GM19372 (cell line): ENCODE data around the gene LRMDA.

Source experiments
- ATAC-seq: cut with Tn5 transposase; IDR thresholded peaks from one replicate; pipeline ENCODE4 v1.9.1; 2021; ENCODE audit warnings: mild to moderate bottlenecking, low read depth, moderate library complexity; ENCODE audit not compliant: unreplicated experiment

The LRMDA gene

DNA sequence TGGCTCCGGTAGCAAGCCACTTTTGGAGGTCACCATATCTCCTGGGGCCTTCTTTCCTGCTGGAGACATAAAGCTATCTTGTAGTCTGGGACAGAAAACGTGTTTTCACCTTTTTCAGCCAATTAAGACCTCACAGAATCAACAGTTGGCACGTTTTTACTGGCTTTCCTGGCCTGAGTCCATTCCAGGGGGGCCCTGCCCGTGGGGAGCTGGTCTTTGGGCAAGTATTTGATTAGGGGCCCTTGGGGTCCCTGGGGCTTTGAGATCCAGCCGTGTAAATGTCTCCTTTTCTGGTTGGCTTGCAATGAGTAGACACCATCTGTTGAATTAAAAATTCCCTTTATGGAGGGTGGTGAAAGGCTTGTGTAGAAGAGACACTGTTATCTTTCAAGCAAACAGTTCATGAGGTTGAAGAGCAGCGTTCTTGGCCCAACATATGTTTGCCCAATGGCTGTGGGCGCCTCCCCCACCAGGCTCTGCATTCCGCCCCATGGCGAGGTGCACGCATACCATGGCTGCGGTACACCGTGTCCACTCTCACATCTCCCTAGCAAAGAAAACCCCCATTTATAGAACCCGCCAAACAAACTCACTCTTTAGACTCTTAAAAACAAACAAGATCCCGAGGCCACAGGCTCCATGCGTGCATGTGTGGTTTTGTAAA lies 593.2 kb downstream of the LRMDA start:
- ATAC-seq: no peak

GRCh38 chr10:76025124-76025477 lies 593.7 kb downstream of the LRMDA start:
- no peak for ATAC-seq

DNA sequence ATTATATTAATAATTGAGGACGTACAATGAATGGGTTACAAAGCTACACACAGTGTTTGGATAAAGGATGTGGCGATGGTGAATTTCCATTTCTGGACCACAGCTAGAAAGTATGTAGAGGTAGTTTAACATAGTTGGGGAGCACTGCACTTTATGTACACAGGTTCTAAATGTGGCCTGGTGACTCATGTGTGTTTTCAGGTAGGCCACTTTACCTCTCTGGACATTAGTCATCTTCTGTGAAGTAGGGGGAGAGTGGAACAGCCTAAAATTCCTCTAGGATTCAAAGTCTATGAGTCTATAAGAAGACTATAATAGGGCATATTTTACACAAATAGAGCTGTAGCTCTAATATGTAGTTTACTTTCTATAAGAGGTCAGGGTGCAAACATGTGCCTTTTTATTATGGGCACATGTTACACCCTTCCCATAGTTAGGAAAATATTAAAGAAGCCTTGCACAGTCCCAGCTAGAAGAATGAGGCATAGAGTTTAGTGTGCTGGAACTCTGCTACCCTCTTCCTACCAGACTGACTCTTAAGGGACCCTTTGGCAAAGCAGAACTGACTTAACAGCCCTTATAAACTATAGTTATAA lies 594.9 kb downstream of the LRMDA start:
- no peak for ATAC-seq

GRCh38 chr10:76026905-76027304 lies 595.5 kb downstream of the LRMDA start:
- ATAC-seq: no peak

DNA sequence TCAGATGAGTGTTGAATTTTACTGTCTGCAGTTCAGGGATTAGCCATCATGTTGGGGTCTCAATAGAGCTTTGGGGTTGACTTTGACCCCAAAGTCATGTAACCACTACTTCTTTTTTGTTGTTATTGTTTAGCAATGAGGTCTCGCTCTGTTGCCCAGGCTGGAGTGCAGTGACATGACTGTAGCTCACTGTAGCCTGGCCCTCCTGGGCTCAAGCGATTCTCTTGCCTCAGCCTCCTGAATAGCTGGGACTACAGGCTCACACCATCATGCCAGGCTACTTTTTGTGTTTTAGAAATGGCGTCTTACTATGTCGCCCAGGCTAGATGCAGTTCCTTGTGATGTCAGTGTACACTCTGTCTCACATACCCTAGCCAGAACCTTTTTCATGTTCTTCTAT lies 598.4 kb downstream of the LRMDA start:
- ATAC-seq: no peak

GRCh38 chr10:76031099-76031498 lies 599.7 kb downstream of the LRMDA start:
- no peak for ATAC-seq

GRCh38 chr10:76031769-76032699 lies 600.6 kb downstream of the LRMDA start:
- ATAC-seq: no peak

DNA sequence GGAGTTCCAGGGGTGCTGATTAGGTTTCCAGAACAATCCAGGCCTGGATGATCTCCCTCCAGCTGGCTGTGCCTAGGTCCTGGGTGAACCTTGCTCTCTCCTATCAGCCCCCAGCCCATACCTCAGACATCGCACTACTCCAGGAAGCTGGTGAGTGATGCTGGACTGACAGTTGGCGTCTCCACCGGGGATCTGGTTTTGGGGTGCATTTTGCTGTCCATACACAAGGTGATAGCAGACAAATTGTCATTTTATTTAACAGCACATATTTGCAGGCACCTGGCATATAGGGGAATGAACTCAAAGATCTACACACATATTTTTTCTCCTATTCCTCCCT lies 601.2 kb downstream of the LRMDA start:
- no peak for ATAC-seq

- no peak for ATAC-seq
These were observed 602.2 kb downstream of the LRMDA start for GRCh38 chr10:76033457-76034196.

- no peak for ATAC-seq
These were observed 603.2 kb downstream of the LRMDA start for GRCh38 chr10:76034353-76035205.

- no peak for ATAC-seq
These were observed 604.0 kb downstream of the LRMDA start for GRCh38 chr10:76035206-76036110.

DNA sequence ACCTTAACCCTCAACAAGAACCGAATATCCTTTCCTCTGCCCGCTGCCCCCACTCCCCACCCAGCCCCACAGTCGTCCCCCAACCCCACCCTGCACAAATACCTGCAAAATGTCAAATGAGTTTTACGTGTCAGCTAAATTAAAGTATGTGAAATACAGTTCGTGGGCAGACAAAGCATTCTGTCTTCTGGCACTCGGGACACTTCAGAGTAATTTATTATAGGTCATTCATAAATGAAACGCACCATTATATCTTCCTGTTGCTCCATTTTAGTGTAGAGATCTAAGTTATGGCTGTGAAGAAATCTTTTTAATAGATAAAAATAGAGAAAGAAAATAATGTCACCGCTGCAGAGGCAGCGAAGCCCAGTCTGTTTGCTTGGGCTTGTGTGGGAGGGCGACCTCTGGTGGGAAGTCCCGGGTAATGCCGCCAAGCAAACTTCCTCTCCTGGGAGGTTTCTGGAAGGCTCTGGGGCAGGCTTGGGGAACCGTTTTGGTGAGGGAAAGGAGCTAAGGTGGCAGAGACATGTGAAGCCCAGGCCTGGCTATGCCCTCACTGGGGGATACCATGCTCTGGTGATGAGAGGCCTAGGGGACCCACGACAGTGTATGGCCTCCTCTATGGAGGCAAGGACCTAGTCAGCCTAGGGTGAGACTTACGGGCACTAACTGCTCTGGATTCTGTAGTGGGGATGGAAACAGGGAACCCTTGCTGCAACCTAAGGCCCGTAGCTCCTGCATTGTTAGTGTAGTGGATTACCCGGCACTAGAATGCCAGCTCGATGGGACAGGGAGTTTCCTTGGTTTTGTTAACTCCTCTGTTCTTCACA lies 604.9 kb downstream of the LRMDA start:
- peak; percentile 86 for ATAC-seq

DNA sequence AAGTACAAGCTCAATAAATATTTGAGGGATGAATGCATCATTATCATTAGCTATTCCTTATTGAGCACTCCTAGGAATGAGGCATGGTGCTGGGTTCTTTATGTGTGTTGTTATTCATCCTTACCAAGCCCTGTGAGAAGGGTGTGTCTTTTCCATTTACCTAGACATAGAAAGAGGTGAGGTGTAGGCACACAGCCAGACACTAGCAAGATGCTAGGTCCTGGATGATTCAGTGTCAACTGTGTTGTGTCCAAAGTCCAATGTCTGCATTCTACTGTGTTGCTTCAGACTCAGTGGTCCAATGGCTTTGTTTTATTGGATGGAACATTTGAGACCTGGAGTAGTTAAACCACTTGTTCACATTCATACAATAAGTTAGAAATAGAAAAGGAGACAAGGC lies 605.5 kb downstream of the LRMDA start:
- ATAC-seq: no peak

GRCh38 chr10:76037531-76038155 lies 606.2 kb downstream of the LRMDA start:
- ATAC-seq: no peak

GRCh38 chr10:76038696-76039095 lies 607.3 kb downstream of the LRMDA start:
- no peak for ATAC-seq

DNA sequence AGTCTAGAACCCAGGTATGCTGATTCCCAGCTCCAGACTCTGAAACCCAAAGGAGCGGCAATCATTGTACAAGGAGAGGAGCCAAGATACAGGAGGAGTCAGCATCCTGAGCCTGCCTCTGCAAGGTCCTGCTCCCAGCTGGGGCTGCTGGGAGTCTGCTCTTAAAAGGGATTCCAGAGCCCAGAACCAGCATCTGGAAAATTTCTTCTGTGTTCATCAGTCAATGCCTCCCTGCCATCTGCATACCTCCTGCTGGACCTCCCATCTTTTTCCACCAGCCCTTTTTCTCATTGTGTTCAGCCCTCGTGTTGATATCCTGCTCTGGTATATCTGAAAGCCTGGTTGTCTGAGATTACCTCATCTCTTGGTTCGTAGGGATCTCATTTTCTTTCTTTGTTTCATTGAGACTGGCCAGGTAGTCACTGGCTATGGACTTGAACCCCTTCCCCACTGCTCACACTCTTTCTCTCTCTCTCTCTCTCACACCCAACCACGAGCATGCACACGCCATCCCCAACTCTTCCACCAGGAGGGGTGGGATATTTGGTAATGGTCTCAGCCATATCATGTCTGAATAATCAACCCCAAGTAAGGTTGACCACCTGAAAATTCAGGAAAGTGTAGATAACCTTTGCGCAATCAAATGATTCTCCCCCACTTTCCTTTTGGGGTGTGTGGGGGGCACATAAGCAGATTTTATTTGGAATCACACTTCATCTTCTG lies 608.8 kb downstream of the LRMDA start:
- ATAC-seq: no peak

- ATAC-seq: no peak
These were observed 609.4 kb downstream of the LRMDA start for GRCh38 chr10:76040830-76041220.
